IPS DF 6.9 (cell line): ENCODE measurements around the gene FAM78A.

Source experiments
- DNase-seq: peaks from one replicate; pipeline ENCODE4 v3.0.0-alpha.2; 2013; ENCODE audit warnings: low read depth, low spot score
- H3K27ac ChIP-seq: one replicate; pipeline ENCODE4 v1.5.1; 2013; ENCODE audit warnings: low read length, control low read depth
- H3K27me3 ChIP-seq: 2 replicates; pipeline ENCODE4 v1.6.1; 2013; ENCODE audit warnings: mild to moderate bottlenecking, low read length; ENCODE audit not compliant: control insufficient read depth, insufficient read depth
- H3K36me3 ChIP-seq: 2 replicates; pipeline ENCODE4 v1.6.1; 2013; ENCODE audit warnings: low read length; ENCODE audit not compliant: control insufficient read depth, insufficient read depth
- H3K4me1 ChIP-seq: 2 replicates; pipeline ENCODE4 v1.6.1; 2013; ENCODE audit warnings: low read length; ENCODE audit not compliant: control insufficient read depth, insufficient read depth
- H3K4me3 ChIP-seq: 2 replicates; pipeline ENCODE4 v1.5.1; 2013; ENCODE audit warnings: mild to moderate bottlenecking, low read length
- H3K9me3 ChIP-seq: 2 replicates; pipeline ENCODE4 v1.6.1; 2013; ENCODE audit warnings: low read length, inconsistent platforms; ENCODE audit not compliant: control insufficient read depth, insufficient read depth
- WGBS: extraction: QIAGEN DNeasy Blood & Tissue Kit; methylation state at CpG from one replicate; pipeline ENCODE4 v1.1.7; 2013; ENCODE audit warnings: mixed read lengths, missing lambda C conversion rate; ENCODE audit not compliant: insufficient read length, insufficient coverage; 5-methylcytosine and 5-hydroxymethylcytosine counted together

FAM78A gene

GRCh38 chr9:131236761-131237160, 39.5 kb downstream of the FAM78A start:
- Histone ChIP-seq H3K27me3 (no peaks in the 10 kb centered on the region), H3K27ac (no peak overlapping the region), H3K4me3 (no peak overlapping the region), H3K4me1 (peaks cover 15% of the 10 kb centered on the region), H3K9me3 (no peaks in the 10 kb centered on the region), H3K36me3 (peaks cover 14% of the 10 kb centered on the region)
- WGBS: no CpG with 5 or more reads among the region's 5 CpGs
- no peak for DNase-seq

DNA sequence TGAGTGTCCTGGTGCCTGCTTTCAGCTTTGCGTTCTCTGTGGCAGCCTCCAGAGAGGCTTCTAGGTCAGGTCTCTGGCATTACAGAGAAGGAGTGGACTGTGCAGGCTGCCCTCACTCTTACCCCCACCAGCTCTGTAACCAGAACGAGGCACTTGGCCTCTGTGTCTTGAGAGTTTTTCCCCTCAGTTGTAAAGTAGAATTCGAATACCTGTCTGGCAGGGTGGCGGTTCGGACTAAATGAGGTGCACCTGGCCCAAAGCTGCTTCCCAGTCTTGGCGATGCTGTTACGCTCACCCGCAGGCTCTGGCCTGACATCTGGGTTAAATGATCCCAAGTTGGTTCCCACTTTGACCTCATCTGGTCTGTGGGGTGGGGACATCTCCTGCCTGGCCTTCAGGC, 40.1 kb downstream of the FAM78A start:
- no peak for DNase-seq
- peaks cover 14% of the 10 kb centered on the region for H3K36me3 ChIP-seq
- no peaks in the 10 kb centered on the region for H3K9me3 ChIP-seq
- no peaks in the 10 kb centered on the region for H3K27me3 ChIP-seq
- no peak overlapping the region for H3K27ac ChIP-seq
- no peak overlapping the region for H3K4me3 ChIP-seq
- peaks cover 15% of the 10 kb centered on the region for H3K4me1 ChIP-seq
- WGBS: no CpG with 5 or more reads among the region's 8 CpGs

DNA sequence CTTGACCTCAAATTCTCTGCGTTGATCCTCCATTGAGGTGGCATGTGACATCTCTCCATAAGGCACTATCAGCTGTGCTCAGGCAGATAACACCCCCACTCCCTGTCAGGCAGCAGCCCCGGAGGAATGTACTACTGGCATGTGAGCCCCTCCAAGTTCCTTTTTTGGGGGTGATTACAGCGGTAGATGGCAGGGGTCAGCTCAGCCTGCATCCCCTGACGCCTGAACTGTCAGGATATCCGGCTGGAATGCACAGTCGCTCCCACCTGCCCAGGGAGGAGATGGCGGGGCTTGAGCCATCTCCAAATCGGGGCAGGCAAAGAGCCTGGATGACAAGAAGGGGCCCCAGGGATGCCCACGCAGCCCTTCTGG, 40.8 kb downstream of the FAM78A start:
- H3K27ac ChIP-seq: no peak overlapping the region
- no peak overlapping the region for H3K4me3 ChIP-seq
- no peak for DNase-seq
- no peaks in the 10 kb centered on the region for H3K27me3 ChIP-seq
- H3K4me1 ChIP-seq: peaks cover 15% of the 10 kb centered on the region
- peaks cover 14% of the 10 kb centered on the region for H3K36me3 ChIP-seq
- no CpG with 5 or more reads among the region's 9 CpGs for WGBS
- H3K9me3 ChIP-seq: no peaks in the 10 kb centered on the region

GRCh38 chr9:131234799-131235479, 41.4 kb downstream of the FAM78A start:
- no CpG with 5 or more reads among the region's 16 CpGs for WGBS
- Histone ChIP-seq H3K9me3 (no peaks in the 10 kb centered on the region), H3K36me3 (peaks cover 14% of the 10 kb centered on the region), H3K27ac (no peak overlapping the region), H3K27me3 (no peaks in the 10 kb centered on the region), H3K4me1 (peaks cover 15% of the 10 kb centered on the region), H3K4me3 (no peak overlapping the region)
- no peak for DNase-seq

DNA sequence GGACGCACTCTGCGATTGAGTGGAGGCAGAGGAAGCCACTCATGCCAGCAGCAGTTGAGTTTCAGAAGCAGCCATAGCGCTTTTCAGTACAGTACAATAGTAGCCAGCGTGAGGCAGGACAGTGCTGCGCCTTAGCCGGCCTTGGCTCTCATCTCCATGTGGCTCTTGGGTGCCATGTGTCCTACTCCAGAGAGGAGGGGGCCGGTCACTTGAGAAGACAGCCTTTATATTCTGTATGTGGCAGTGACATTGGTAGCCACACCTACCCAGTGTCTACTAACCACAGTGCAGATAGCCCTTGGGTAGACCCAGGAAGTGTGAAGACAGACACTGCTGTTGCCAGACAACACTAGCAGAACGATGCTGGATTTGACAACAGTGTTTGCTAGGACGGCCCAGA, 42.3 kb downstream of the FAM78A start:
- Histone ChIP-seq H3K27ac (no peak overlapping the region), H3K4me3 (no peak overlapping the region), H3K9me3 (no peaks in the 10 kb centered on the region), H3K4me1 (peaks cover 11% of the 10 kb centered on the region), H3K27me3 (no peaks in the 10 kb centered on the region), H3K36me3 (peaks cover 14% of the 10 kb centered on the region)
- WGBS: no CpG with 5 or more reads among the region's 9 CpGs
- no peak for DNase-seq

GRCh38 chr9:131233556-131233955, 42.8 kb downstream of the FAM78A start:
- Histone ChIP-seq H3K9me3 (no peaks in the 10 kb centered on the region), H3K36me3 (peaks cover 14% of the 10 kb centered on the region), H3K27ac (no peak overlapping the region), H3K4me1 (peaks cover 8% of the 10 kb centered on the region), H3K4me3 (no peak overlapping the region), H3K27me3 (no peaks in the 10 kb centered on the region)
- DNase-seq: no peak
- no CpG with 5 or more reads among the region's 11 CpGs for WGBS

DNA sequence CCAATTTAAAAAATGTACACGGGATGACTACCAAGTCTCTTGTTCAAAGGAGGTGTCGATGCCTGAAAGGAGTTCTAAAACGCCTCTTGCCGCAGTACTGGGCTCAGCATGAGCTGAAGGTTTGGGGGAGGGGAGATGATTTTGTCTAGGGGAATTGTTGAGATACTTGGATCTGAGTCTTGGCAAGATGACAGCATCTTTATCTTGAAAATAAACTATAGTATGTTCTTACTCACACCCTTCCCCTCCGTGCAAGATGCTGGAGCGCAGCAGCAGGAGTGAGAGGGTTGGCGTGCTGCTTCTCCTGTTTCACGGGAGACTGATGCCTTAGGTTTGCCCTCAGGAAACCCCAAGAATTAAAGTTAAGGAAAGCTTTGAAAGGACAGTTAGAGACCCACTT, 47.3 kb downstream of the FAM78A start:
- no peak for DNase-seq
- Histone ChIP-seq H3K4me1 (peaks cover 5% of the 10 kb centered on the region), H3K36me3 (peaks cover 9% of the 10 kb centered on the region), H3K27ac (no peak overlapping the region), H3K4me3 (no peak overlapping the region), H3K9me3 (no peaks in the 10 kb centered on the region), H3K27me3 (no peaks in the 10 kb centered on the region)
- WGBS: no CpG with 5 or more reads among the region's 8 CpGs

DNA sequence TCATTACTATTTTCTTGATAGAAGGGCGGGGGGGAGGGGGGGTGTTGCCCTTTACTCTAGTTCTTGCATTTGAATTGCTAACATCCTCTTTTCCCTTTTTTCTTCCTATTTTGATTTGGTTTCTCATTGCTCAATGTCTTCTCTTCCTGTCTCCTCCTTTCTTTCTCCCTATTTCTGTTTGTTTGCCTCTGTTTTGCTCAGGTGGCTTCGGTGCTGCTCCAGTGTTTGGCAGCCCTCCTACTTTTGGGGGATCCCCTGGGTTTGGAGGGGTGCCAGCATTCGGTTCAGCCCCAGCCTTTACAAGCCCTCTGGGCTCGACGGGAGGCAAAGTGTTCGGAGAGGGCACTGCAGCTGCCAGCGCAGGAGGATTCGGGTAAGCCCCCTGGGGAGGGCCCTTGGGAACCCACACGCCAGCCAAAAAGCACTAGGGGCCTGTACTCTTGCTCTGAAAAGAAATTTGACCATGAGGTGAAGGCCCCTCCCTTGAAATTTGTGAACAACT, 48.3 kb downstream of the FAM78A start:
- Histone ChIP-seq H3K4me1 (peaks cover 5% of the 10 kb centered on the region), H3K36me3 (no peaks in the 10 kb centered on the region; the same call in 1 of the 2 replicates), H3K27me3 (no peaks in the 10 kb centered on the region), H3K4me3 (no peak overlapping the region), H3K27ac (no peak overlapping the region), H3K9me3 (no peaks in the 10 kb centered on the region)
- no peak for DNase-seq
- no CpG with 5 or more reads among the region's 9 CpGs for WGBS

DNA sequence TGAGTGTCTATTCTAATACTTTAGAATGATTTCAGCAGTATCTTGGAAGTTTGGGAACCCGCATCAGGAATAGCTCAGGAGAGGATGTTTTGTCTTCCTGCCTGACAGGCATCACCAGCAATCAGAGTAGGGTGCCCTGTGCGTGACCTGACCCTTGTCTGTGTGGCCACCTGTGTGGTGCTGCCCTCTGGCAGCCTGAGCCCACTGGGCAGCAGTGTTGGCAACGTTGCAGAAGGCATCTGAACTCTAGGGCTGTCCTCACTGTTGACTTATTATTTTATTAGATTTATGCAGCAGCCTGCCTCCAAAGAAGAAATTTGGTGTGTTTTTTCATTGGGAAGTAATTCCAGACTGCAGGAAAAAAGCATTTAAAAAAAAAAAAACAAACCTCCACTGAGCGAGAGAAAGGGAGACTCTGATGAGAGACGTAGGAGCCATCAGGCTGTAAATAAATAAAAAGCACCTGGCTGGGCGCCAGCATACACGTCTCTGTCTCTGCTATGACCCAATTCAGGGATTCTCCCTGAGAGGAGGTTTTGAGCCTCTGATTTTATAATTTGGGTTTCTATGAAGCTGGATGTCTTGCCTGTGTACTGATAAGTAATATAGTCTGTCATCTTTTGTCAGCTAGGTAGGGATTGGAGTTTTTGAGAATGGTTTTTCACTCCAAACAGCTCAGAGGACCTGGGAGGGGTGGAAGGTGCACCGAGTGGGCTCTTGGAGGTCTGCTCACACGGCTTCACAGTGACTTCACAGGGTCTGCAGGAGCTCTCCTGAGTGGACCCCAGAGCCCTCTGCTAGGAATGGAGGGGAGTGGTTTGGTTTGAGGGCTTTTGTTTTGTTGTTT, 49.0 kb downstream of the FAM78A start:
- no CpG with 5 or more reads among the region's 9 CpGs for WGBS
- H3K9me3 ChIP-seq: no peaks in the 10 kb centered on the region
- peaks cover 5% of the 10 kb centered on the region for H3K4me1 ChIP-seq
- no peak for DNase-seq
- no peaks in the 10 kb centered on the region; the same call in 1 of the 2 replicates for H3K36me3 ChIP-seq
- no peaks in the 10 kb centered on the region for H3K27me3 ChIP-seq
- H3K4me3 ChIP-seq: no peak overlapping the region
- H3K27ac ChIP-seq: no peak overlapping the region

- no peaks in the 10 kb centered on the region for H3K9me3 ChIP-seq
- H3K4me1 ChIP-seq: peaks cover 5% of the 10 kb centered on the region
- no peaks in the 10 kb centered on the region for H3K27me3 ChIP-seq
- DNase-seq: no peak
- no peak overlapping the region for H3K4me3 ChIP-seq
- no peaks in the 10 kb centered on the region; the same call in 1 of the 2 replicates for H3K36me3 ChIP-seq
- no CpG with 5 or more reads among the region's 3 CpGs for WGBS
- no peak overlapping the region for H3K27ac ChIP-seq
Observed at GRCh38 chr9:131226226-131226625, 50.1 kb downstream of the FAM78A start.
